HG03575 (cell line): ENCODE results near the gene TARBP2.
"Not testable (repeated sequence)": the region's sequence is repeated elsewhere in the genome, so short reads cannot be mapped to it uniquely, and the experiment has no call there.

ENCODE experiments used
- ATAC-seq: cut with Tn5 transposase; IDR thresholded peaks from one replicate; pipeline ENCODE4 v1.9.1; 2021; ENCODE audit not compliant: unreplicated experiment, insufficient number of reproducible peaks, low FRiP score; ENCODE audit errors: extremely low read depth

The TARBP2 gene

DNA sequence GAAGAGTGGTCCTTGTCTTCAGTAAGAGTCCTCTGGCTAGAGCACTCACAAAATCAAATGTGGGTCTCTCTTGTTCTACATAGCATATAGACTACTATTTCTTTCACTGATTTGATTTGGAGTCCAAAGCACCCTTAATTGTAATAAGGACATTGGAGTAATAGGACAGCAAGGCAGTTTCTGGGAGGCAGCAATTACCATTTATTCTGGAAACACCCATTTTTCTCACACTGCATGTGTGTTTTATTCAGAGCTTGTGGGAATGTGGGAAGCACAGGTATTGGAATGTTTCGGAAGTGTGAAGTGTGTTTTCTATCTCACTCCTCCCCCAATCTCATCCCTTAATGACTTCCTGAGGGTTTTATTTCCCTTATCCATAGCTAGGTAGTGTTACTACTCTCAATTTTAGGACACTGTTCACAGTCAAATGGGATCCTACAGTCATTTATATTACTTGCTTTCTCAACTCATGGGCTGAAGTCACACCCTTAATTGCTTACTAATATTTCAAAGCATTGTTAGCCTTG, 29.0 kb upstream of the TARBP2 start:
- ATAC-seq, result no peak

DNA sequence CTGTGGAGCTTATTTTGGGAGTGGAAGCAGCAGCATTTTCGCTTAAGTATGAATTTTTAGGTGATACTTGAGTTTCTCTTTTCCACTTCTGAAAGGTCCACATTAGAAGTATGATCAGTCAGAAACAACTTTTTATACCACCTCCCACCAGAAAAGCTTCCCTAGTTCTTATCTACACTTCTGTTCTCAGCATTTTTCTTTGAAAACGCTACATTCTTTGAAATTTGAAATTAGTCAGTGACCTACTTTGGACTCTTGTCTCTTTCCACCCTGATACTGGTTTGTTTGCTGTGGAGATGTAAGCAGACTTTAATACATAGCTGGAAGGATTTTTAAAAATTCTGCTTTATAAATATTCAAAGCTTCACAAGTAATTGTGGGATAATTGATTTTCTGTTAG, 27.0 kb upstream of the TARBP2 start:
- ATAC-seq, result no peak

DNA sequence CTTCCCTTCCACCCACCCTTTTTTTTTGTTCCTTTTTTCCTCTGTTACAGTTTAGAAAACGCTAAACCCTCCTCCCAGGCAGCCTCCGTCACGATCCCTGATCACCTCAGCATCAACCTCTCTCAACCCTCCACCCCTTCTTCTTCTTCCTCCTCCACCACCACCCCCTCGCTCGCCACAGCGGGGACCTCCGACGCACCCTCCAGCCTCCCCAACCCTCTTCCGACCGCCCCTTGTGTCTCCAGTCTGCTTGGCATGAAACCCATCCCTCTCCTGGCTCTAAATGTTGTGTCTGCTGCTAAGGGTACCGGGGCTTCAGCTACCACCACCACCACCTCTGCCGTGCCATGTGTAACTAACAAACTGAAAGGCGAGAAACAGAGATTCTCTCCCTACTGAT, 26.3 kb upstream of the TARBP2 start:
- ATAC-seq, result no peak

DNA sequence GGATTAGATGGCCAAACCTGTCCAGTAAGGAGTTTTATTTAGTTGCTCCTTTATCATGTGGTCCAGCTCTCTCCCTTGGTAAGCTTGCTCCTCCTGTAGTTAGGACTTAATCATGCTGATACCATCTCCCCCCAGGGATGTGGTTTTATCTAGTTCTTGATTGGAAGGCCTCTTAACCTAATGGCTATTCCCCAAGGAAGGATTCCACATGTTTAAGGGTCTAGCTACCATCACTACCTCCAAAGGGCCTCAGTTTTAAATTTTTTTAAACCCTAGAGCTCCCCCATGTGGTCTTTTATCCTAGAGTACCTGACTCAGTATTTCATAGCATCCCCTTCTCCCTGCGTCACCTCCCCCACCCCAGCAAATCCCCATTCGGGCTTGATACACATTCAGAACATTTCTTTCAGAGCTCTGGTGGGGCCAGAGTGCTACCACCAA, 24.3 kb upstream of the TARBP2 start:
- no peak for ATAC-seq

DNA sequence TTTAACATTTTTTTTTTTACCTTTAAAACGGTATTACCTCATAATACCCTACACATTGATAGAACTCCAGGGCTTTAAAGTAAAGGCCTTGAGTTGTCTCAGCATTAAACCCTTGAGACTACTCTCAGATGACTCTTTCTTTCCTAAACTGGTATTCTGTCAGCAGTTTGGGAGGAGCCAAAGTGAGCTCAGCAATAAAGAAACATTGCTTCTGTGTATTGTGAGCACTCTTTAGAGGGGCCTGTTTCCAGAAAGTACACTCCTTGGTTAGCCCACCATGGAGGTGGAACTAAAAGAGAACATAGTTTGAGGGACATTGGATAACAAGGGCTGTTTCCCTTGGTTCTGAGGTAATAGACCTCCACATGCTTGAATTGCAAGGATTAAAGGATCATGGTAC, 22.2 kb upstream of the TARBP2 start:
- ATAC-seq, result no peak

DNA sequence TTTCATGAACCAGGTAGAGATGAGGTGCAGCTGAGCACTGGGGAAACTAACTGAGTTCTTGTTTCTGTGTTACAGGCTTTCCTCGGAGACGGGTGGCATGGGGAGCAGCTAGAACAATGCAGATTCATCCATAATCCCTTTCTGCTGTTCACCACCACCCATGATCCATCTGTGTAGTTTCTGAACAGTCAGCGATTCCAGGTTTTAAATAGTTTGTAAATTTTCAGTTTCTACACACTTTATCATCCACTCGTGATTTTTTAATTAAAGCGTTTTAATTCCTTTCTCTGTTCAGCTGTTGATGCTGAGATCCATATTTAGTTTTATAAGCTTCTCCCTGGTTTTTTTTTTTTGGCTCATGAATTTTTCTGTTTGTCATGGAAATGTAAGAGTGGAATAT, 21.8 kb upstream of the TARBP2 start:
- no peak for ATAC-seq

DNA sequence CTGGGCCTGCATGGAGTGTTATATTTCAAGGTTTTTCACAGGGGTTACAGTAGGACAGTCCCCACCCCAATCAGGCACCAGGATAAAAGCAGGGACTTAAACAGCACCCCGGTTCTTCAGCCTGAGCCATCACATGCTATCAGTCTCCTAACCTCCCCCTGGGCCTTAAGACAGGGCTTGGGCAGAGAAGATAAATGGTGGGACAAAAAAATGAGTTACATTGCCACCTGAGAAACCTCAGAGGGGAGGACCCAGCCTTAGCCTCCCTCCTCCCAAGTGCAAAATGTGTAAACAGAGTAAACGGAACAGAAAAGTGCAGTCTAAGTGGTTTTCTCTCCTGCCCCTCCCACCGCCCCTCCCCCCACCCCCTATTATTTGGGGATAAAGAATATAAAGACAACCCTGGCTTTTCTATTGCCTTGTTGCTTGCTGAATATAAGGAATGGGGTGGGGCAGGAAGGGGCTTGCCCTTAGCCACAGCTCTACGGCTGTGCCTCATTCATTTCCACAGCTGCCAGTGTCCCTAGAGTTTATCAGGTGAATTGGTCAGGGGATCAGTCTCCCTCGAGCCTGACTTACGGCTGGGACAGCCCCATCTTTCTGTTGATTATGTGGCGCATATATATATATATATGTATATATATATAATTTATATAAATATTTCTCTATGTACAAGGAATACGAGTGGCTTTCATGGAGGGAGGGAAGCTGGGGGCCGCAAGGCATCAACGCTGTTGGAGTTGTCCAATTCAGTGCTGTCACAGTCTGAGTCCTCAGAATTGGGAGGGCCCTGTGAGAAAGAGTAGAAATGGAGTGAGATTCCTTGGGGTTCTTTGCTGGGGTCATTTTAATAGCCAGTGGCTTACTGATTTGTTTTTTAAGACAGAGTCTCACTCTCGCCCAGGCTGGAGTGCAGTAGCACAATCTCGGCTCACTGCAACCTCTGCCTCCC, 20.3 kb upstream of the TARBP2 start:
- ATAC-seq, result no peak

DNA sequence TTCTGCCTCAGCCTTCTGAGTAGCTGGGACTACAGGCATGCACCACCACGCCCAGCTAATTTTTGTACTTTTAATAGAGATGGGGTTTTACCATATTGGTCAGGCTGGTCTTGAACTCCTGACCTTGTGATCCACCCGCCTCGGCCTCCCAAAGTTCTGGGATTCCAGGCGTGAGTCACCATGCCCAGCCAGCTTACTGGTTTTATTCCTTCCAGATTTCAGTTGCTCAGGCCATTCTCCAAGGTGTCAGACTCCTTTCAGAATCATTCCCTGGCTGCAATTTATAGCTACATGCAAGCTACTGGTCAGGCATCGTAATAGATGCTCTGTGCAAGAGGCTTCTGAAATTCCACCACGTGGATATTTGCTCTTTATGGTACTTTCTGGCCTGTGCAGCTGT, 19.6 kb upstream of the TARBP2 start:
- not testable (repeated sequence) for ATAC-seq

DNA sequence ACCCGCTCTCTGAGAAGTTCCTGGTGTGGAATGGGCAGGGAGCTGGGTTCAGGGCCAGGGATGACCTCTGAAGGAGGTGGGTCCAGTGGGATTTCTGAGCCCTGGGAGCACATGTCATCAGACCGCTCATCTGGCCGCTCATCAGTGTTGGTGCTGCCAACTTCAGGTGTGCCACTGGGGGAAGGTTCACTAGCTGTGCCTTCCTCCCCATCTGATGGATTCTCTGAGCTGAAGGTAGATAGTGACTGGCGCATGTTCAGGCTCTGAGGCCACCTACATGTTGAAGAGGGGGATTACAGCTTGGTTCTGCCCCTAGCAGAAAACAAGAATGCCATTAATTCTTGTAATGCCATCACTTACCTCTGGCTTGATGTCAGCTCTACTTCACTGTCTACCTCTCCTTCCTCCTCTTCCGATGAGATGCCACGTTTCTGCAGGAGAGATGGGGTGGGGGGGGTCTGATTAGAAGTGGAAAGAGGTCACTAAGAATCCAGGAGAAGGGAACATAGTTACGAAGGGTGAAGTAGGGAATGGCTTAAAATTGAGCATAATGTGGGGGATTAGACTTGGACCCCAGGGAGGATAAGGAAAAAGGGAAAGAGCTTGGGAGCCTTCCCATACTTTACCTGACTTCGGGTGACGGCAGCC, 19.0 kb upstream of the TARBP2 start:
- no peak for ATAC-seq

DNA sequence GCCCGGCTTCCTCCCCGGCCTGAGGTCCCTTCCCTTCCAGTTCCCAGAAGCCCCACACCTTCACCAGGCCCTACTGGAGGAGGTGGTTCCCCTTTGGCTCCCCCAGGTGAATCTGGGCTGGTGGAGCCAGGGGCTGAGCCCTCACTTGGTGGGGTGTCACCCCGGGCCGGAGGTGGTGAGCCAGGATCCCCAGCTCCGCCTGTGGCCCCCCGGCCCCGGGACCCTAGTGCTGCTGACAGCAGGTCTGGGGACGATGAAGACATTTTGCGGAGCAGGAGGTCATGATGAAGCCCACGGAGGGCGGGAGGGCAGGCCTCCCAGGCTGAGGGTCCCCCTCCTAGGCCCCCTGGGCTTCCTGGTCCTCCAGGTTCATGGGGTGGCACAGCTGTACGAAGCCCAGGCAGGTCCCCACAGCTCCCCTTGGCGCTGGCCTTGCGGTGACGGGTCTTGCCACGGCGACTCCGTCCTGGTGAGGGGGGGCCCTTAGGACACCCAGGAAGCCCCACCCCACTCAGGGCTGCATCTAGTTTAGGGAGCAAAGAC, 18.4 kb upstream of the TARBP2 start:
- no peak for ATAC-seq

DNA sequence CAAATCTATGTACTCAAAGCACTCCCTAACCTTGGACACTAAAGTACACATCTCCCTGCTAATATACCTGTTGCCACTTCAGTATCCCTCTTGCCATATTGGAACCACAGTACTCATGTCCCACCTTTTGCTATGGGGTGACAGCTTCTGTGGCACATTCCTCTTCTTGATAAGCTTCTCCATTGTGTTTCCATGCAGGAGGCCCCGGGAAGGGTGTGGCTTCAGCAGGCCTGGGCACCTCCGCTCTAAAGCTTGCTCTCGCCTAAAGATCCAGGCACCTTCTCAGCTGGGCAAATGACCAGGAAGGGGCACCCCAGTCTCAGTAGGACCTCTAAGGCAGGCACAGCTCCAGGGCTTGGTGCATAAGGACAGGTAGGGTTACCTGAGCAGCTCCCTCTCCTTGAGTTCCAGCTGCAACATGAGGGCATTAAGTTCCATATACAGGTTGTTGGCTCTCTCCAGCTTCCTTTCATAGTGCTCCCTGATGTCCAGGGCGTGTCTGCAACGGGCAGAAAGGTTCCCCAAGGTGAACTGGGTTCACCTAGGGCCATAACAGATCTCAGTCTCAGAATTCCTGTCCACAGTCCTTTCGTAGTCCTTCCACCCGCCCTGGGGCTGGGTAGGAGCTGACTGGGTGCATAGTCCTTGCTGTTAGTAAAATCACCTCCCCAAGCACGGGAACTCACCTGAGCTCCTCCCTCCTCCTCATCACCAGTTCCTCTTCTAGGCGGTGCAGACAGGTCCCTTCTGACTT, 17.7 kb upstream of the TARBP2 start:
- ATAC-seq, result no peak

DNA sequence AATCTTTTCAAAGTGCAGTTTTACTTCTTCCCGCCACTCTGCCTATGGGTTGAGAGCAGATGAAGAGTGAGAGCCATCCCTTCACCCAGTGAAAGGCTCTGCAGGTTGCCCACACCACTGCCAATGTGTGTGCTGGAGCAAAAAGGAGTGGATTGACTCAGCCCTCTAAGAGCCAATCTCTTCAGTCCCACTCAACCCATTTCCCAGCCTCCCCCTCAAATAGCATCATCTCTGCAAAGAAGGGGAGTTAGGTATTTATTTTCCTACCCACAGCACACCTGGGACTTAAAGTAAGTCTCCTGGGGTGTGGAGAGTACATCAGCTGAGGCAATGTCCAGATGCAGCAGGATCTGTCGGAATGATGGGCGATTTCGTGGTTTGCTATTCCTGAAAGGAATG, 17.1 kb upstream of the TARBP2 start:
- ATAC-seq, result no peak

DNA sequence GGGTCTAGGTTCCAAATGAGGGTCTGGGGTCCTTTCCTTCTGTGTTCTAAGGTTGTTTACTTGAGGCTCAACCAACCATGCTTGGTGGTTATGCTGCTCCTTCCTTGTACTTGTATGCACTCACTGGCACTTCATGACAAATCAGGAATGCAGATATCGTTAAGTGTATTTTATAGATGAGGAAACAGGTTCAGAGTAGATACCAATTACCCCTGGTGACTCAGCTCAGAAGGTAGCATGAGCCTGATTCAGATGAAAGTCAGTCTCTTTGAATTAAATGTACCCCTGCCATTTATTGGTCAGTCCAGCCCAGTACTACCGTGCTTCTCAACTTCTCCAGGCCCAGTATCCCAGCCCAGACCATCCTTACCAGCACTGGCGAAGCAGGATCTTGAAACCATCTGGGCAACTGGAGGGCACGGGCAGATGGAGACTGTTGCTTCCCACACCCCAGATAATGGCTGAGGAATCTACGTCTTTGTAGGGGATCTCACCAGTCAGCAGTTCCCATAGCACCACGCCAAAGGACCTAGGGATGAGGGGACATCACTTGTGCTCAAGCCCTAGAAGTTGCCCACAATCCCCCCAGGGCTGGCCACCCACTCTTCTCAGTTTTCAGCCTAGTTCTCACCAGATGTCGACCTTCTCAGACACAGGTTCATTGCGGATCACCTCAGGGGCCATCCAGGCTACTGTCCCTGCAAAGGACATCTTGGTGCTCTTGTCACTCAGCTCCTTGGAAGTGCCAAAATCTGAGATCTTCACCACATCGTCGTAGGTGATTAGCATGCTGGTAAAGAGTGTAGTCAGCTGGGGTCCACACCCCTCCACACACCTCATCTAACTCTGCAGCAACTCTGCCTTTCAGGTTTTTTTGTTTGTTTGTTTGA, 16.2 kb upstream of the TARBP2 start:
- no peak for ATAC-seq

DNA sequence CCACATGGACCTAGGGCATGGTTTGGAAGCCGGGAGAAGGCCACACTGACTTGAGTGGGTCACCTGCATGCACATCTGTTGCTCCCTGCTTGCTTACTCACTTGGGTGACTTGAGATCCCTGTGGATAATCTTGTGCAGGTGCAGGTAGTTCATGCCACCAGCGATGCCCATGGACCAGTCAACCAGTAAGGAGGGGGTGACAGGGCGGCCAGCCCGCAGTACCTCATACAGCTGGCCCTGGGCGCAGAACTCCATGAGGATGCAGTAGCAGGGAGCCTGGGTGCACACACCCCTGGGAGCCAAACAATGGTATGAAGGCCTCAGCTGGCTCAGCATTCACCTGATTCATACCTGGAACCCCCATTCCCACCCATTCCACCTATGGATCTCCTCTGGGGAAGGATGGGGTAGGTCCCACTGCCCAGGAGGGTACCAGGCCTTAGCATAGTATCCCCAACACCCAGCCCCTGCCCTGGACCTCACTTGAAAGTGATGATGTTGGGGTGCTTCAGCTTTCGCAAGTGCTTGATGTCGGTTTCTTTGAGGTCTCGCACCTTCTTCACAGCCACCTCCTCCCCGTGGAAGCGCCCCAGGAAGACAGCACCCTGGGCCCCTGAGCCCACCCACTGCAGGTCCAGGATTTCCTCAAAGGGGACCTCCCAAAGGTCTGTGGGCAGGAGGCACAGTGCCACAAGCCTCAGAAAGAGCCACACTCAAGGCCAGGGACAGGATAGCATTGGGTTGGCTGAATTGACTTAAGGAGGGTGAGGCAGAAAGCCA, 14.9 kb upstream of the TARBP2 start:
- no peak for ATAC-seq

DNA sequence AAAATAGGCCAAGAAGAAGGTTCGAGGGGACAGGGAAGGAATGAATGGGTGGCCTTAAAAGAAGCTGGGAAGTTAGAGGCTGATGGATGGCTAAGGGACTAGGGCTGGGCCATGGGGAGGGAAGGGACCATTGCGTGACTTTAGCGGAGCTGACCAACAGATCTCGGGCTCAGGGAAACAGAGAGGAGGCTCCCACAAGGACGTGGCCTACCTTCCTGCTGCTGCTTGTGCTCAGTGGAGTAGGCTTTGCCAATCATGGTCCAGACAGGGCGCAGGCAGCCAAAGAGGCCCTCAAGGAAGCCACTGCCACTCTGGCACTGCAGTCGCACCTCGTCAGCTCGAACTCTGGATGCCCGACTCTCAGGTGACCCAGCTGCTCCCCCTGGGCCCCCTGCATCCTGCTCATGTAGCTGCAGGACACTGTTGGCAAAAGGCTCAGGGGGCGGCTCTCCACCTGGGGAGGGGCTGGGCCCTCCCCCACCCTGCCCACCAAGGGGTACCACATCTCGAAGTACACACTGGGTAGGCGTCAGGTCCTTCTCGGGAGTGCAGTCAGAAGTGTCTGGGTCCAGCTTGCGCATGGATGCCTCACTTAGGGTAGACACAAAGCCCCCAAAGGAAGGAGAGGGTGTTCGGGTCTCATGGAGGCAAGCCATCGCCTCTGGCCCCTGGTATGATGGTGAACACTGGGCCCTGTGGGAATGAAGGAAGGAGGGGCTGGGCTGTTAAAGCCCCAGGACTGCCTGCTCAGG, 14.2 kb upstream of the TARBP2 start:
- ATAC-seq, result no peak

DNA sequence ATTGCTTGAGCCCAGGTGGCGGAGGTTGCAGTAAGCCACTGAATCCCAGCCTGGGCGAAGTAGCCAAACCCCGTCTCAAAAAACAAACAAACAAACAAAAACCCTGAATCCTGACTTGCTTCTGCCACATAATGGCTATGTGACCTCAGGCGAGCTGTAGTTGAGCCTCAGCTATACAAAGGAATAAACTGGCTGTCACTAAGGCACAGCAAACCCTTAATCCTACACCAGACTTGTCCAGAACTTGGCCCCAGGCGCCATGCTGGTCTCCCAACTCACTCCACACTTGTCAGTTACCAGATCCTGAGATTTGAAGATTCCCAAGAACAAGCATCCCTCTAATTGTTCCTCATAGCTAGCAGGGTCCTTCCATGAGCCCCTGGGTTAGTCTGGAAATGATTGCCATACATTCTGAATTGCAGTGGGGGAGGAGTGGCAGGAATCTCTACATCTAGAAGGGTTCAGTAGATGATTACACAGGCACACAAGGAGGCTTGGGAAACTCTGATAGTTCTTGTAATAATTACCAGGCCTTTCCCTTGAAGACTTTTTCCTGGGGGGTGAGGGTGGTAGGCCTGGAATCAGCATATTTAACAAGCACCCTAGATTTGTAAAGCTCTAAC, 11.7 kb upstream of the TARBP2 start:
- no peak for ATAC-seq

DNA sequence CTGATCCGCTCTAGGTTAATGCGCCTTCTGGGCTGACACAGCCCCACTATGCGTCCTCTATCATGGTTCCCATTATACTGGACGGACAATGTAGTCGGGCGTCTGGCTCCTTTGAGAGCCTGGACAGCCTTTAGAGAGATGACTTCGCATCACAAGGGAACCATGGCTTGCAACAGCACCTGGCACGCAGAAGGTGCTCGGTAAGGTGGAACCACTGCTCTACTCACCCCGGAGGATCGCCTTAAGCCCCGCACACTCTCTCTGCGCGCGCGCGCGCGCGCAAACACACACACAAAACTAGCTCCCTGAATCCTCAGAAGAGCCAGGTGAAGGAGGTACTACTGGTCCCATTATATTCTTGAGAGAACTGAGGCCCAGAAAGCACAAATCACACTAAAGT, 8.9 kb upstream of the TARBP2 start:
- ATAC-seq, result no peak
